Left forelimb (tissue), 1 donor: ENCODE measurements around the gene HECTD1.
"Not testable (repeated sequence)": the region's sequence is repeated elsewhere in the genome, so short reads cannot be mapped to it uniquely, and the experiment has no call there.

Experiments used
- DNase-seq: peaks from one replicate; pipeline ENCODE4 v3.0.0-alpha.2; 2018; ENCODE audit warnings: low spot score

HECTD1 gene

GRCh38 chr14:31228533-31228932 is 20.9 kb upstream of the HECTD1 start:
- DNase-seq, result no peak

GRCh38 chr14:31224808-31225207 is 17.2 kb upstream of the HECTD1 start:
- no peak for DNase-seq

GRCh38 chr14:31223331-31223730 is 15.7 kb upstream of the HECTD1 start:
- DNase-seq, result no peak

GRCh38 chr14:31222834-31223233 is 15.2 kb upstream of the HECTD1 start:
- no peak for DNase-seq

- DNase-seq, result no peak
Observed at GRCh38 chr14:31221266-31221665, 13.7 kb upstream of the HECTD1 start.

GRCh38 chr14:31219169-31219568 is 11.6 kb upstream of the HECTD1 start:
- no peak for DNase-seq

GRCh38 chr14:31216359-31216758 is 8.8 kb upstream of the HECTD1 start:
- DNase-seq, result no peak

GRCh38 chr14:31212893-31213292 is 5.3 kb upstream of the HECTD1 start:
- no peak for DNase-seq

- no peak for DNase-seq
Observed at GRCh38 chr14:31209605-31210004, 2.0 kb upstream of the HECTD1 start.

- DNase-seq, result no peak
Observed at GRCh38 chr14:31208546-31209424, 1.2 kb upstream of the HECTD1 start.

- DNase-seq, result no peak
Observed at GRCh38 chr14:31207287-31207754, 272 bp downstream of the HECTD1 start.

GRCh38 chr14:31206536-31207286 is 882 bp downstream of the HECTD1 start:
- DNase-seq, result no peak

GRCh38 chr14:31205681-31206535 is 1.7 kb downstream of the HECTD1 start:
- no peak for DNase-seq

- DNase-seq, result no peak
Observed at GRCh38 chr14:31204593-31205534, 2.7 kb downstream of the HECTD1 start.

- not testable (repeated sequence) for DNase-seq
Observed at GRCh38 chr14:31203899-31204592, 3.5 kb downstream of the HECTD1 start.

GRCh38 chr14:31203414-31203742 is 4.2 kb downstream of the HECTD1 start:
- no peak for DNase-seq

GRCh38 chr14:31201111-31201510 is 6.5 kb downstream of the HECTD1 start:
- DNase-seq, result no peak

GRCh38 chr14:31200702-31200990 is 6.9 kb downstream of the HECTD1 start:
- no peak for DNase-seq

- DNase-seq, result no peak
Observed at GRCh38 chr14:31197671-31198070, 9.9 kb downstream of the HECTD1 start.

GRCh38 chr14:31196839-31197492 is 10.6 kb downstream of the HECTD1 start:
- no peak for DNase-seq
